OCI-LY7 (cell line): ENCODE measurements around the gene SENP1. TPM values are rescaled to one million over a fixed set of nuclear protein-coding genes. Genes with fewer than 3 reads are reported as not detected.

Experiments
- BruUV-seq: library from RNA; stranded (reverse); fragments of 400-500 nt; replicated peaks from 2 replicates; lab custom pipeline; 2021; lab: Mats Ljungman, UMichigan
- CTCF ChIA-PET: fragments of 300-600 bp; sonication (Branson Sonifier 250); formaldehyde crosslinking; loops from one replicate; lab custom pipeline; 2022; ENCODE audit warnings: antibody characterized with exemption; ENCODE audit not compliant: unreplicated experiment; lab: Charles Lee
- POLR2A ChIA-PET: fragments of 300-600 bp; sonication (Branson Sonifier 250); formaldehyde crosslinking; loops from one replicate; lab custom pipeline; 2022; ENCODE audit warnings: antibody characterized with exemption; lab: Charles Lee
- DNase-seq: peaks from one replicate; pipeline ENCODE4 v3.0.0-alpha.2; 2015; ENCODE audit warnings: low spot score
- H2AFZ ChIP-seq: fragments of 200-600 bp; sonication (generic), shearing (Covaris generic); 2 replicates; pipeline ENCODE4 v1.6.1; 2014; ENCODE audit warnings: mild to moderate bottlenecking, antibody characterized with exemption, low read length, moderate library complexity
- H3K27ac ChIP-seq: fragments of 200-600 bp; sonication (generic); 2 replicates; pipeline ENCODE4 v1.5.1; 2014; ENCODE audit warnings: mixed run types, low read depth, mild to moderate bottlenecking, moderate library complexity, low read length, inconsistent platforms; ENCODE audit not compliant: poor library complexity, severe bottlenecking
- H3K36me3 ChIP-seq: fragments of 200-600 bp; sonication (generic); 2 replicates; pipeline ENCODE4 v1.6.1; 2014; ENCODE audit warnings: mild to moderate bottlenecking, antibody characterized with exemption, low read length, moderate library complexity, mixed read lengths; ENCODE audit not compliant: insufficient read depth
- H3K4me1 ChIP-seq: fragments of 200-600 bp; sonication (generic); 2 replicates; pipeline ENCODE4 v1.5.1; 2014; ENCODE audit warnings: mild to moderate bottlenecking, low read length; ENCODE audit not compliant: insufficient read depth, poor library complexity, severe bottlenecking
- H3K4me2 ChIP-seq: fragments of 200-600 bp; sonication (generic); 2 replicates; pipeline ENCODE4 v1.6.1; 2014; ENCODE audit warnings: mild to moderate bottlenecking, low read length
- H3K4me3 ChIP-seq: fragments of 200-600 bp; sonication (generic); 2 replicates; pipeline ENCODE4 v1.5.1; 2014; ENCODE audit warnings: mild to moderate bottlenecking, low read depth, low read length; ENCODE audit not compliant: poor library complexity, severe bottlenecking
- H3K79me2 ChIP-seq: fragments of 200-600 bp; sonication (generic); 2 replicates; pipeline ENCODE4 v1.6.1; 2016; ENCODE audit warnings: low read depth, mild to moderate bottlenecking, low read length, moderate library complexity, mixed read lengths; ENCODE audit not compliant: insufficient read depth
- H3K9me2 ChIP-seq: fragments of 200-600 bp; sonication (generic); 2 replicates; pipeline ENCODE4 v1.6.1; 2016; ENCODE audit warnings: mild to moderate bottlenecking, low read length, mixed read lengths; ENCODE audit not compliant: insufficient read depth
- H3K9me3 ChIP-seq: fragments of 200-600 bp; sonication (generic); 2 replicates; pipeline ENCODE4 v1.6.1; 2014; ENCODE audit warnings: mild to moderate bottlenecking, mixed run types, low read length, mixed read lengths
- H4K20me1 ChIP-seq: fragments of 200-600 bp; sonication (generic); 2 replicates; pipeline ENCODE4 v1.6.1; 2014; ENCODE audit warnings: mild to moderate bottlenecking, antibody characterized with exemption, low read length, moderate library complexity, mixed read lengths; ENCODE audit not compliant: insufficient read depth
- EZH2phosphoT487 ChIP-seq: fragments of 200-600 bp; sonication (generic); IDR thresholded peaks from 2 replicates; pipeline ENCODE4 v1.6.1; 2018; ENCODE audit warnings: low read depth, borderline replicate concordance, mild to moderate bottlenecking, mixed run types, antibody characterized with exemption, low read length, moderate library complexity, mixed read lengths
- intact Hi-C: fragments of 100-400 bp; cut with micrococcal nuclease; formaldehyde crosslinking; loops from one replicate; pipeline ENCODE4 v1.10.0; 2022; ENCODE audit not compliant: unreplicated experiment
- total RNA-seq, 2 experiments: library from RNA; depleted of rRNA in 1 of 2; stranded (reverse); fragments of >200 nt in 1 of 2; shearing (Covaris generic) in 1 of 2; gene quantifications; 2 replicates each; pipeline ENCODE4 v1.2.3, GENCODE V29; 2014 to 2022
- TF ChIP-seq, protein P1 (sequence below): fragments of 200-600 bp; sonication (generic); conservative IDR thresholded peaks from 2 replicates; pipeline ENCODE4 v1.5.1; 2014; ENCODE audit warnings: mild to moderate bottlenecking, antibody characterized with exemption, low read length, moderate library complexity, mixed read lengths

SENP1 gene
- total RNA-seq, 2 experiments from 2014 or later: 48.3 to 54.7 TPM

DNA sequence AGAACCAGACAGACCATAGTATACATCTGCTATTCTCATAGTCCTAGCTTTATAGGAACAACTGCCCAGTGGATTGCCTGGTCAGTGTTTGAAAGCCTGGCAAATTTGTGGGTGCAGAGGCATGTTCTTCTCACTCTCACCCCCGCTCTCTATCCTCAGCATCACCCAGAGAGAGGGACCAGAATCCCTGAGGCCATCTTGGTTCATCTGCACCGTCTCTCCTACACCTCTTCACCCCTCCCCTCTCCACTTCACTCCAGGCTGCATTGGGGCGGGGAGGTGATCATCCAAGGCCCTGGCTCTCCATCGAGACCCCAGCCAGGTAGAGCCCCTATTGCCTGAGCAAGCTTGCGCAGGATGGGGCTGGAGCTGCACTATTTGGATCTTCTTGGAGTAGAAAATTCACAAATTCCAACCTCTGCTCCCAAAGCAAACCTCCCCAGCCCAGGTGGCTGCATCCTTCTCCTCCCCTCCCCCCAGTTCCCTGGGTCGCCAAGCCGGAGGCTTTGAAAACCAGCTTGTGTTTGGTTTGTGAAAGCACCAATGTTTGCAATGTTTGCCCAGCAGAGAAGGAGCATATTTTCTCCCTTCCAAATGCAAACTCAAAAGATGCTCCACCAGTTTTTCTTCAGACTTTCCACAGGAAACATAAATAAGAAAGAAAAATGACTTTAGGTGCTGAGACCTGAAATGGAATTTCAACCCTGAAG, 83.0 kb downstream of the SENP1 start:
- H3K9me2 ChIP-seq: no peaks in the 10 kb centered on the region
- no TSS peak for BruUV-seq
- TF ChIP-seq, protein P1, sequence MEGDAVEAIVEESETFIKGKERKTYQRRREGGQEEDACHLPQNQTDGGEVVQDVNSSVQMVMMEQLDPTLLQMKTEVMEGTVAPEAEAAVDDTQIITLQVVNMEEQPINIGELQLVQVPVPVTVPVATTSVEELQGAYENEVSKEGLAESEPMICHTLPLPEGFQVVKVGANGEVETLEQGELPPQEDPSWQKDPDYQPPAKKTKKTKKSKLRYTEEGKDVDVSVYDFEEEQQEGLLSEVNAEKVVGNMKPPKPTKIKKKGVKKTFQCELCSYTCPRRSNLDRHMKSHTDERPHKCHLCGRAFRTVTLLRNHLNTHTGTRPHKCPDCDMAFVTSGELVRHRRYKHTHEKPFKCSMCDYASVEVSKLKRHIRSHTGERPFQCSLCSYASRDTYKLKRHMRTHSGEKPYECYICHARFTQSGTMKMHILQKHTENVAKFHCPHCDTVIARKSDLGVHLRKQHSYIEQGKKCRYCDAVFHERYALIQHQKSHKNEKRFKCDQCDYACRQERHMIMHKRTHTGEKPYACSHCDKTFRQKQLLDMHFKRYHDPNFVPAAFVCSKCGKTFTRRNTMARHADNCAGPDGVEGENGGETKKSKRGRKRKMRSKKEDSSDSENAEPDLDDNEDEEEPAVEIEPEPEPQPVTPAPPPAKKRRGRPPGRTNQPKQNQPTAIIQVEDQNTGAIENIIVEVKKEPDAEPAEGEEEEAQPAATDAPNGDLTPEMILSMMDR: no peak
- TF ChIP-seq EZH2phosphoT487: no peak
- H3K4me3 ChIP-seq: no peak overlapping the region
- ChIA-PET CTCF (no interaction called here), POLR2A (interaction anchor here (1.1 kb wide), 1 partner anchor 23 kb away, joined by 3 read pairs; no protein-coding TSS in a partner anchor)
- intact Hi-C loops: no loop called here
- H4K20me1 ChIP-seq: no peaks in the 10 kb centered on the region
- H2AFZ ChIP-seq: no peak overlapping the region
- no peaks in the 10 kb centered on the region for H3K79me2 ChIP-seq
- H3K4me2 ChIP-seq: no peak overlapping the region
- no peak overlapping the region for H3K27ac ChIP-seq
- H3K4me1 ChIP-seq: no peaks in the 10 kb centered on the region
- no peaks in the 10 kb centered on the region for H3K9me3 ChIP-seq
- H3K36me3 ChIP-seq: no peaks in the 10 kb centered on the region
- no peak for DNase-seq

DNA sequence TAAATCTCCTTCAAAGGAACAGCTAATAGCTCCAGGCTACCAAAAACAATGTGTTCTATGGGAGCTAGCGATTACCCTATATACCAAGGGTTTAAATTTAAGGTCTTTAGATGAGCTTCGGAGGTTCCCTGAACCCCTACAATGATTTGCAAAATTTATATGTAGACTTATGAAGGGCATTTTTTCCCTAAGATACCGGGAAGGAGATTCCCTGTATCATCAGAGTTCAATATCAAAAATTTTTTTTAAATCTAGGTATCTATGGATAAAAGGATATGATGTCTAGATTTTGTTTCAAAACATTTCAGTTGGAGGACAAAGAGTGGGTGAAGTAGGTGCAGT, 83.7 kb downstream of the SENP1 start:
- H3K9me3 ChIP-seq: no peaks in the 10 kb centered on the region
- no peaks in the 10 kb centered on the region for H3K36me3 ChIP-seq
- no peaks in the 10 kb centered on the region for H3K79me2 ChIP-seq
- H3K4me1 ChIP-seq: no peaks in the 10 kb centered on the region
- no peaks in the 10 kb centered on the region for H3K9me2 ChIP-seq
- BruUV-seq: no TSS peak
- DNase-seq: no peak
- ChIA-PET CTCF (no interaction called here), POLR2A (no interaction called here)
- no peak overlapping the region for H2AFZ ChIP-seq
- no peaks in the 10 kb centered on the region for H4K20me1 ChIP-seq
- H3K4me3 ChIP-seq: no peak overlapping the region
- TF ChIP-seq, protein P1: no peak
- TF ChIP-seq EZH2phosphoT487: no peak
- intact Hi-C loops: no loop called here
- H3K27ac ChIP-seq: no peak overlapping the region
- no peak overlapping the region for H3K4me2 ChIP-seq

DNA sequence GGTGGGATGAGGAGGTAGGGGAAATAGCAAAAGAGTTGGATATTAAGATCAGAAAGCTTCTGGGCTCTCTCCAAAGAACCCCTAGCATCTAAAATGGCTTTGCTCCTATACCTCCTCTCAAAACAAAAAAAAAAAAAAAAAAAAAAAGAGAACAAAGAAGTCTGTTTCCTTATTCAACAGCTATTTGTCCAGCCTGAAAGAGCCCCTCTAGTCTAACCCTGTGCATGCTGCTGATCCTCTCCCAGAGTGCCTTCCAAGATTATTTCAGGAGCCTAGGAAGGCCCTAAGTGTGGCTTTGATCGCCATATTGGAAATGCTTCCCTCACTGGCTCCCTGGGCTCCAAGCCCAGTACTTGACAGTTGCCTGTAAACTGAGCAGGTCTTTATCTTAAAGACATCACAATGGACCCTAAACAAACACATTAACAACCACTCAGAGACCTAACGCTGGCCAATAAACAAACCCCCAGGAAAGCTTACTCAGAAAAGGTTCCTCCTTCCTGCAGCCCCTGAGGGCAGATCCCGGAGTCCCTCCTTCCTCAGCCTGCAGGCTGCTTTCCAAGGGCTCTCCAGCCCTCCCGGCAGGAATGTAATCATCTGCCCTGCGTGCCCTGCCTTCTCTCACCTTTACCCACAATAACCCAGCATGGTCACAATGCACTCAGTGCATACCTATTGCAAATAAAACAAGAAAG, 84.2 kb downstream of the SENP1 start:
- intact Hi-C loops: no loop called here
- H4K20me1 ChIP-seq: no peaks in the 10 kb centered on the region
- no peak overlapping the region for H3K27ac ChIP-seq
- no peaks in the 10 kb centered on the region for H3K9me2 ChIP-seq
- H3K9me3 ChIP-seq: no peaks in the 10 kb centered on the region
- no peak for TF ChIP-seq EZH2phosphoT487
- TF ChIP-seq, protein P1: no peak
- H3K4me1 ChIP-seq: no peaks in the 10 kb centered on the region
- no peak for DNase-seq
- ChIA-PET CTCF (no interaction called here), POLR2A (interaction anchor here (0.7 kb wide), 2 partner anchors 9 to 189 kb away, joined by 4 to 8 read pairs; no protein-coding TSS in a partner anchor)
- no peak overlapping the region for H3K4me2 ChIP-seq
- H3K79me2 ChIP-seq: no peaks in the 10 kb centered on the region
- H3K36me3 ChIP-seq: no peaks in the 10 kb centered on the region
- H2AFZ ChIP-seq: no peak overlapping the region
- no TSS peak for BruUV-seq
- H3K4me3 ChIP-seq: no peak overlapping the region
